Activated CD8-positive, alpha-beta T cell treated with anti-CD3 and anti-CD28 coated beads for 36 hours (primary cell): ENCODE data around the gene SPOCK2. TPM values are rescaled to one million over a fixed set of nuclear protein-coding genes. Genes with fewer than 3 reads are reported as not detected.

Source experiments
- ATAC-seq: fragments of 200-7000 bp; cut with Tn5 transposase; one replicate; pipeline ENCODE4 v1.10.0; 2021; ENCODE audit warnings: mild to moderate bottlenecking, moderate library complexity
- CTCF ChIA-PET: fragments of 350-600 bp; sonication (Branson Sonifier 250); formaldehyde crosslinking; loops from one replicate; lab custom pipeline; 2021; ENCODE audit warnings: antibody characterized with exemption; lab: Charles Lee
- POLR2A ChIA-PET: fragments of 350-600 bp; sonication (Branson Sonifier 250); formaldehyde crosslinking; loops from one replicate; lab custom pipeline; 2021; ENCODE audit warnings: antibody characterized with exemption; lab: Charles Lee
- DNase-seq: peaks from one replicate; pipeline ENCODE4 v3.0.0-alpha.2; 2020
- H3K27ac Mint-ChIP-seq: one replicate; pipeline ENCODE4 v1.8.0; 2021; ENCODE audit warnings: mild to moderate bottlenecking, mixed read lengths
- H3K27me3 Mint-ChIP-seq: one replicate; pipeline ENCODE4 v1.8.0; 2021; ENCODE audit warnings: mixed read lengths
- H3K36me3 Mint-ChIP-seq: one replicate; pipeline ENCODE4 v1.8.0; 2021; ENCODE audit warnings: low read depth, mixed read lengths
- H3K4me1 Mint-ChIP-seq: one replicate; pipeline ENCODE4 v1.8.0; 2021; ENCODE audit warnings: low read depth, mixed read lengths
- H3K4me3 Mint-ChIP-seq: one replicate; pipeline ENCODE4 v1.8.0; 2021; ENCODE audit warnings: mild to moderate bottlenecking, moderate library complexity, mixed read lengths
- H3K9me3 Mint-ChIP-seq: one replicate; pipeline ENCODE4 v1.8.0; 2021; ENCODE audit warnings: mixed read lengths
- CTCF ChIP-seq: fragments of 200-600 bp; IDR thresholded peaks from one replicate; pipeline ENCODE4 v1.8.0; 2022; ENCODE audit warnings: antibody characterized with exemption, mild to moderate bottlenecking
- intact Hi-C: fragments of 100-400 bp; cut with micrococcal nuclease; formaldehyde crosslinking; loops from one replicate; pipeline ENCODE4 v1.10.0; 2022
- total RNA-seq, 2 experiments: library from RNA; stranded (reverse); gene quantifications; one replicate each; pipeline ENCODE4 v1.2.3, GENCODE V29; 2021

The SPOCK2 gene
- total RNA-seq, 2 experiments from 2014 or later: 134 to 135 TPM

GRCh38 chr10:72031706-72032105, 56.6 kb downstream of the SPOCK2 start:
- Mint-ChIP-seq H3K4me1 (peaks cover 5% of the 10 kb centered on the region), H3K36me3 (no peaks in the 10 kb centered on the region), H3K27me3 (peaks cover 2% of the 10 kb centered on the region), H3K4me3 (no peak overlapping the region), H3K27ac (no peak overlapping the region), H3K9me3 (no peaks in the 10 kb centered on the region)
- ATAC-seq (no peak), DNase-seq (no peak)
- intact Hi-C loops: no loop called here
- no peak for TF ChIP-seq CTCF
- CTCF ChIA-PET: interaction anchor here (0.6 to 1.5 kb wide), 2 partner anchors 16 to 46 kb away, joined by 3 to 4 read pairs; no protein-coding TSS in a partner anchor
- POLR2A ChIA-PET: no interaction called here

GRCh38 chr10:72030762-72031543, 57.4 kb downstream of the SPOCK2 start:
- no peaks in the 10 kb centered on the region for H3K9me3 Mint-ChIP-seq
- H3K27me3 Mint-ChIP-seq: peaks cover 2% of the 10 kb centered on the region
- intact Hi-C loops: no loop called here
- H3K36me3 Mint-ChIP-seq: no peaks in the 10 kb centered on the region
- no peak overlapping the region for H3K27ac Mint-ChIP-seq
- H3K4me3 Mint-ChIP-seq: no peak overlapping the region
- H3K4me1 Mint-ChIP-seq: peaks cover 5% of the 10 kb centered on the region
- ATAC-seq (no peak), DNase-seq (no peak)
- no peak for TF ChIP-seq CTCF
- ChIA-PET POLR2A (no interaction called here), CTCF (interaction anchor here (1.5 kb wide), 1 partner anchor 17 kb away, joined by 4 read pairs; no protein-coding TSS in a partner anchor)

- Mint-ChIP-seq H3K27ac (no peak overlapping the region), H3K4me1 (peaks cover 5% of the 10 kb centered on the region), H3K9me3 (no peaks in the 10 kb centered on the region), H3K36me3 (no peaks in the 10 kb centered on the region), H3K27me3 (peaks cover 2% of the 10 kb centered on the region), H3K4me3 (no peak overlapping the region)
- intact Hi-C loops: no loop called here
- TF ChIP-seq CTCF: no peak
- DNase-seq (no peak), ATAC-seq (no peak)
- ChIA-PET POLR2A (no interaction called here), CTCF (interaction anchor here (1.2 kb wide), 1 partner anchor 19 kb away, joined by 5 read pairs; no protein-coding TSS in a partner anchor)
These were observed 58.9 kb downstream of the SPOCK2 start for GRCh38 chr10:72029414-72029813.

- Mint-ChIP-seq H3K36me3 (no peaks in the 10 kb centered on the region), H3K27me3 (peaks cover 2% of the 10 kb centered on the region), H3K4me1 (peaks cover 5% of the 10 kb centered on the region), H3K27ac (no peak overlapping the region), H3K4me3 (no peak overlapping the region), H3K9me3 (no peaks in the 10 kb centered on the region)
- intact Hi-C loops: no loop called here
- ChIA-PET CTCF (no interaction called here), POLR2A (no interaction called here)
- TF ChIP-seq CTCF: no peak
- ATAC-seq (no peak), DNase-seq (no peak)
These were observed 60.9 kb downstream of the SPOCK2 start for GRCh38 chr10:72027498-72027897.
